ENCODE measurements around the gene S100A9. TPM values are rescaled to one million over a fixed set of nuclear protein-coding genes. Genes with fewer than 3 reads are reported as not detected.

S100A9 gene
- total RNA-seq, 1 donor from 2014 or later, result 0.91 TPM

DNA sequence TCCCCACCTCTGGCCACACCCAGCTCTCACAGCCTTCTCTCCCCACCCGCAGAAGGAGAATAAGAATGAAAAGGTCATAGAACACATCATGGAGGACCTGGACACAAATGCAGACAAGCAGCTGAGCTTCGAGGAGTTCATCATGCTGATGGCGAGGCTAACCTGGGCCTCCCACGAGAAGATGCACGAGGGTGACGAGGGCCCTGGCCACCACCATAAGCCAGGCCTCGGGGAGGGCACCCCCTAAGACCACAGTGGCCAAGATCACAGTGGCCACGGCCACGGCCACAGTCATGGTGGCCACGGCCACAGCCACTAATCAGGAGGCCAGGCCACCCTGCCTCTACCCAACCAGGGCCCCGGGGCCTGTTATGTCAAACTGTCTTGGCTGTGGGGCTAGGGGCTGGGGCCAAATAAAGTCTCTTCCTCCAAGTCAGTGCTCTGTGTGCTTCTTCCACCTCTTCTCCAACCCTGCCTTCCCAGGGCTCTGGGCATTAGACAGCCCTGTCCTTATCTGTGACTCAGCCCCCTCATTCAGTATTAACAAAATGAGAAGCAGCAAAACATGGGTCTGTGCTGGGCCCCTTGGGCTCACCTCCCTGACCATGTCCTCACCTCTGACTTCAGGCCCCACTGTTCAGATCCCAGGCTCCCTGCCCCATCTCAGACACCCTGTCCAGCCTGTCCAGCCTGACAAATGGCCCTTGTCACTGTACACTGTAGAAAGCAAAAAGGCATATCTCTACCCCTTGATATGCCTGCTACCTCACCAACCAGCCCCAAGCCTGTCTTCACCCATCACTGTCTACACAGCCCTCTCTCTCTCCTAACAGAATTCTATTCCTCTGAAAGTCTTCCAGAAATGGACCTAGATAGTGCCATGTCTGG, 3.2 kb downstream of the S100A9 start:
- H3K27me3 Mint-ChIP-seq, result peaks cover 10% of the 10 kb centered on the region
- H3K4me1 Mint-ChIP-seq (ENCODE audit: low read depth), result peaks cover 4% of the 10 kb centered on the region
- H3K4me3 Mint-ChIP-seq (ENCODE audit: low read depth), result no peak overlapping the region
- no peaks in the 10 kb centered on the region for H3K9me3 Mint-ChIP-seq (ENCODE audit: low read depth)
- H3K36me3 Mint-ChIP-seq (ENCODE audit: insufficient read depth), result no peaks in the 10 kb centered on the region
- no peak for DNase-seq (ENCODE audit: low spot score, unreplicated experiment)
- no peak for TF ChIP-seq CTCF (IDR thresholded peaks at IDR 0.05; ENCODE audit: unreplicated experiment)
- no peak overlapping the region for H3K27ac Mint-ChIP-seq

- Mint-ChIP-seq H3K4me3 (ENCODE audit: low read depth) (no peak overlapping the region), H3K27ac (no peak overlapping the region), H3K27me3 (peaks cover 4% of the 10 kb centered on the region), H3K36me3 (ENCODE audit: insufficient read depth) (no peaks in the 10 kb centered on the region), H3K4me1 (ENCODE audit: low read depth) (peaks cover 4% of the 10 kb centered on the region), H3K9me3 (ENCODE audit: low read depth) (no peaks in the 10 kb centered on the region)
- DNase-seq (ENCODE audit: low spot score, unreplicated experiment), result no peak
- TF ChIP-seq CTCF (IDR thresholded peaks at IDR 0.05; ENCODE audit: unreplicated experiment), result no peak
Observed at GRCh38 chr1:153361480-153362109, 3.9 kb downstream of the S100A9 start.

GRCh38 chr1:153362187-153362775, 4.6 kb downstream of the S100A9 start:
- H3K27me3 Mint-ChIP-seq, result peaks cover 3% of the 10 kb centered on the region
- H3K27ac Mint-ChIP-seq, result no peak overlapping the region
- TF ChIP-seq CTCF (IDR thresholded peaks at IDR 0.05; ENCODE audit: unreplicated experiment), result no peak
- no peak for DNase-seq (ENCODE audit: low spot score, unreplicated experiment)
- peaks cover 4% of the 10 kb centered on the region for H3K4me1 Mint-ChIP-seq (ENCODE audit: low read depth)
- H3K36me3 Mint-ChIP-seq (ENCODE audit: insufficient read depth), result no peaks in the 10 kb centered on the region
- H3K4me3 Mint-ChIP-seq (ENCODE audit: low read depth), result no peak overlapping the region
- H3K9me3 Mint-ChIP-seq (ENCODE audit: low read depth), result no peaks in the 10 kb centered on the region

- no peaks in the 10 kb centered on the region for H3K36me3 Mint-ChIP-seq (ENCODE audit: insufficient read depth)
- no peaks in the 10 kb centered on the region for H3K9me3 Mint-ChIP-seq (ENCODE audit: low read depth)
- no peak for DNase-seq (ENCODE audit: low spot score, unreplicated experiment)
- H3K27me3 Mint-ChIP-seq, result peaks cover 5% of the 10 kb centered on the region
- H3K4me1 Mint-ChIP-seq (ENCODE audit: low read depth), result peaks cover 4% of the 10 kb centered on the region
- no peak overlapping the region for H3K27ac Mint-ChIP-seq
- no peak overlapping the region for H3K4me3 Mint-ChIP-seq (ENCODE audit: low read depth)
- TF ChIP-seq CTCF (IDR thresholded peaks at IDR 0.05; ENCODE audit: unreplicated experiment), result no peak
Observed at GRCh38 chr1:153363641-153364040, 6.0 kb downstream of the S100A9 start.

GRCh38 chr1:153364156-153364555, 6.5 kb downstream of the S100A9 start:
- no peak for DNase-seq (ENCODE audit: low spot score, unreplicated experiment)

More at GRCh38 chr1:153364156-153364555, 6.5 kb downstream of the S100A9 start:
- no peak overlapping the region for H3K27ac Mint-ChIP-seq
- H3K9me3 Mint-ChIP-seq (ENCODE audit: low read depth), result no peaks in the 10 kb centered on the region
- peaks cover 5% of the 10 kb centered on the region for H3K27me3 Mint-ChIP-seq
- TF ChIP-seq CTCF (IDR thresholded peaks at IDR 0.05; ENCODE audit: unreplicated experiment), result no peak
- H3K4me1 Mint-ChIP-seq (ENCODE audit: low read depth), result peaks cover 4% of the 10 kb centered on the region
- H3K36me3 Mint-ChIP-seq (ENCODE audit: insufficient read depth), result no peaks in the 10 kb centered on the region
- no peak overlapping the region for H3K4me3 Mint-ChIP-seq (ENCODE audit: low read depth)

Measured in progenitor cell of endocrine pancreas (in vitro differentiated cells).